GM21528 (cell line): ENCODE data around the gene LRRC75A.
"Not testable (repeated sequence)": the region's sequence is repeated elsewhere in the genome, so short reads cannot be mapped to it uniquely, and the experiment has no call there.

Experiments
- ATAC-seq: cut with Tn5 transposase; IDR thresholded peaks from one replicate; pipeline ENCODE4 v1.9.1; 2021; ENCODE audit warnings: mild to moderate bottlenecking, moderate library complexity; ENCODE audit not compliant: unreplicated experiment, low FRiP score

LRRC75A gene

GRCh38 chr17:16491703-16492612 is at the start of gene LRRC75A:
Gene LRRC75A (minus strand): TSS chr17:16492193. CDS start chr17:16491990, 203 bp downstream.
- no peak for ATAC-seq

- no peak for ATAC-seq
These were observed 45.1 kb upstream of the LRRC75A start for GRCh38 chr17:16537130-16537458.

- ATAC-seq = no peak
These were observed 42.2 kb upstream of the LRRC75A start for GRCh38 chr17:16534236-16534635.

GRCh38 chr17:16529906-16530305 is 37.9 kb upstream of the LRRC75A start:
- no peak for ATAC-seq

GRCh38 chr17:16527298-16527697 is 35.3 kb upstream of the LRRC75A start:
- ATAC-seq = no peak

GRCh38 chr17:16525556-16525955 is 33.6 kb upstream of the LRRC75A start:
- ATAC-seq = not testable (repeated sequence)

GRCh38 chr17:16521070-16521727 is 29.2 kb upstream of the LRRC75A start:
- ATAC-seq = no peak

- no peak for ATAC-seq
These were observed 27.0 kb upstream of the LRRC75A start for GRCh38 chr17:16519021-16519420.

- no peak for ATAC-seq
These were observed 25.5 kb upstream of the LRRC75A start for GRCh38 chr17:16517477-16517876.

GRCh38 chr17:16516594-16517051 is 24.6 kb upstream of the LRRC75A start:
- no peak for ATAC-seq

GRCh38 chr17:16515933-16516332 is 23.9 kb upstream of the LRRC75A start:
- ATAC-seq = no peak

GRCh38 chr17:16513873-16514272 is 21.9 kb upstream of the LRRC75A start:
- ATAC-seq = no peak

GRCh38 chr17:16512011-16512410 is 20.0 kb upstream of the LRRC75A start:
- ATAC-seq = no peak

GRCh38 chr17:16511593-16511992 is 19.6 kb upstream of the LRRC75A start:
- no peak for ATAC-seq

GRCh38 chr17:16507918-16508533 is 16.0 kb upstream of the LRRC75A start:
- ATAC-seq = no peak

GRCh38 chr17:16506188-16506587 is 14.2 kb upstream of the LRRC75A start:
- ATAC-seq = no peak

- no peak for ATAC-seq
These were observed 13.0 kb upstream of the LRRC75A start for GRCh38 chr17:16504984-16505383.

GRCh38 chr17:16496820-16497489 is 5.0 kb upstream of the LRRC75A start:
- ATAC-seq = no peak

- no peak for ATAC-seq
These were observed 4.2 kb upstream of the LRRC75A start for GRCh38 chr17:16495980-16496819.

- no peak for ATAC-seq
These were observed 3.6 kb upstream of the LRRC75A start for GRCh38 chr17:16495561-16495960.
